OCI-LY3 (cell line): ENCODE measurements around the gene RECK.

ENCODE experiments used
- EZH2phosphoT487 ChIP-seq: fragments of 200-600 bp; shearing (Covaris generic); IDR thresholded peaks from 2 replicates; pipeline ENCODE4 v1.6.1; 2018; ENCODE audit warnings: antibody characterized with exemption, mixed run types, low read depth
- TF ChIP-seq, protein P1 (sequence below): fragments of 200-600, 300-600 bp; sonication (generic); IDR thresholded peaks from 2 replicates; pipeline ENCODE4 v1.5.1; 2014; ENCODE audit warnings: antibody characterized with exemption, low read length, low read depth

DNA sequence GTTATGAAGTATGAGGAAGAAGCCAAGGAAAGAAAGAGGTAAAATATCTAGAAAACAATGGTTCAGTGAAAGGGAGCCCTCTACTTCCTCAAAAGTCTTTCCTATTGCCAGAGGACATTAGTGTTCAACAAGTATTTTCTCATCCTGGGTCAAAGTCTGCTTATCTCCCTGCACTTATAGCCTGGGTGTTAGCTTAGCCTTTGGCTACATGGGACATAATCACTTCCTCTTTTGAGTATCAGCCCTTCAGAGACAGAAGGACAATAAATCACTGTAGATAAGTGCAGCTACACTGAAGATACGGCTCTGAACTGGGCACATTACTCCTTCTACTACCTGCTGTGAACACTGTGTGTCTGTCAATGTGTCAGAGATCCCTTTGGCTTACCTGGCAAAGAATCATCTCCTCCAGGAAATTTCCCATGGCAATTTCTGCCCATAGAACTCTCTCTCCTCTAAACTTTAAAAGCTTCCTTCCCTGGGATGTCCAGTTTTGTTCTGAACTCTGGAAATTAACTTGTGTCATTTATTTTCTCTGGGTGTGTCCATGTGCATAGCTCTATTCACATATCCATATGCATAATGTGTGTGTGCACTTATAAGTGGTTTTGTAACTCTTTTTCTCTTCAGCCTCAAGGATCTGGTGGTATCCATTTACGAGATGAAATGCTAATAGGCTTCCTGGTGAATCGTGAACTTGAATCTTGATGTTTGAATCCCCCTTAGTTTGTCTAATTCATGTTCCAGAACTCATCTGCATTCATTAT, 30.0 kb upstream of the RECK start:
- TF ChIP-seq, protein P1, sequence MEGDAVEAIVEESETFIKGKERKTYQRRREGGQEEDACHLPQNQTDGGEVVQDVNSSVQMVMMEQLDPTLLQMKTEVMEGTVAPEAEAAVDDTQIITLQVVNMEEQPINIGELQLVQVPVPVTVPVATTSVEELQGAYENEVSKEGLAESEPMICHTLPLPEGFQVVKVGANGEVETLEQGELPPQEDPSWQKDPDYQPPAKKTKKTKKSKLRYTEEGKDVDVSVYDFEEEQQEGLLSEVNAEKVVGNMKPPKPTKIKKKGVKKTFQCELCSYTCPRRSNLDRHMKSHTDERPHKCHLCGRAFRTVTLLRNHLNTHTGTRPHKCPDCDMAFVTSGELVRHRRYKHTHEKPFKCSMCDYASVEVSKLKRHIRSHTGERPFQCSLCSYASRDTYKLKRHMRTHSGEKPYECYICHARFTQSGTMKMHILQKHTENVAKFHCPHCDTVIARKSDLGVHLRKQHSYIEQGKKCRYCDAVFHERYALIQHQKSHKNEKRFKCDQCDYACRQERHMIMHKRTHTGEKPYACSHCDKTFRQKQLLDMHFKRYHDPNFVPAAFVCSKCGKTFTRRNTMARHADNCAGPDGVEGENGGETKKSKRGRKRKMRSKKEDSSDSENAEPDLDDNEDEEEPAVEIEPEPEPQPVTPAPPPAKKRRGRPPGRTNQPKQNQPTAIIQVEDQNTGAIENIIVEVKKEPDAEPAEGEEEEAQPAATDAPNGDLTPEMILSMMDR = no peak
- TF ChIP-seq EZH2phosphoT487 = no peak
